B cell (primary cell): ENCODE results near the gene GALNT17. TPM values are rescaled to one million over a fixed set of nuclear protein-coding genes. Genes with fewer than 3 reads are reported as not detected.

Source experiments
- ATAC-seq: fragments of 200-7000 bp; cut with Tn5 transposase; one replicate; pipeline ENCODE4 v1.10.0; 2021; ENCODE audit warnings: low read depth, mild to moderate bottlenecking, moderate number of reproducible peaks, moderate library complexity
- CTCF ChIA-PET: fragments of 350-600 bp; sonication (Branson Sonifier 250); formaldehyde crosslinking; loops from one replicate; lab custom pipeline; 2021; ENCODE audit warnings: antibody characterized with exemption, inconsistent platforms; lab: Charles Lee
- POLR2A ChIA-PET: fragments of 350-600 bp; sonication (Branson Sonifier 250); formaldehyde crosslinking; loops from one replicate; lab custom pipeline; 2021; ENCODE audit warnings: antibody characterized with exemption; lab: Charles Lee
- DNase-seq: peaks from one replicate; pipeline ENCODE4 v3.0.0; 2013
- H2AFZ ChIP-seq: 2 replicates; pipeline ENCODE4 v1.6.1; 2012; ENCODE audit warnings: mild to moderate bottlenecking, low read depth, low read length; ENCODE audit not compliant: insufficient read depth, poor library complexity, severe bottlenecking
- H3K27ac ChIP-seq, 2 donors: 1 replicate in 1 of 2; 2 replicates in 1 of 2; pipeline ENCODE4 v1.5.1; 2012 to 2013; ENCODE audit warnings: low read length in 2 of 2, mild to moderate bottlenecking in 2 of 2, moderate library complexity in 1 of 2
- H3K27me3 ChIP-seq, 4 experiments: fragments of 200-600 bp in 1 of 4; sonication (generic) in 1 of 4; replicated peaks in 1 of 4; 1 replicate in 2 of 4; 2 replicates in 2 of 4; pipeline versions ENCODE4 v1.6.1 to v1.7.0; 2013 to 2016; ENCODE audit warnings: low read length in 3 of 4, mild to moderate bottlenecking in 2 of 4, mixed read lengths in 1 of 4, moderate library complexity in 1 of 4; ENCODE audit not compliant: insufficient read depth in 4 of 4, control insufficient read depth in 3 of 4; ENCODE audit errors: control extremely low read depth in 1 of 4
- H3K36me3 ChIP-seq, 2 experiments: replicated peaks in 1 of 2; 1 replicate in 1 of 2; 2 replicates in 1 of 2; pipeline versions ENCODE4 v1.6.1 to v1.7.1; 2013; ENCODE audit warnings: low read length in 1 of 2; ENCODE audit not compliant: insufficient read depth in 2 of 2, control insufficient read depth in 1 of 2; ENCODE audit errors: control extremely low read depth in 1 of 2, extremely low read depth in 1 of 2
- H3K4me1 ChIP-seq, 2 donors: fragments of 200-600 bp in 1 of 2; sonication (generic) in 1 of 2; 1 replicate in 1 of 2; 2 replicates in 1 of 2; pipeline versions ENCODE4 v1.5.1 to v1.6.1; 2013 to 2017; ENCODE audit warnings: low read length in 2 of 2; ENCODE audit not compliant: control insufficient read depth in 2 of 2, insufficient read depth in 2 of 2
- H3K4me2 ChIP-seq: replicated peaks from 2 replicates; pipeline ENCODE3; 2012; ENCODE audit warnings: mild to moderate bottlenecking, low read depth, low read length; ENCODE audit not compliant: poor library complexity, severe bottlenecking
- H3K4me3 ChIP-seq, 5 experiments: fragments of 200-600 bp in 1 of 5; sonication (generic) in 1 of 5; 1 replicate in 3 of 5; 2 replicates in 2 of 5; pipeline versions ENCODE4 v1.5.1 to v1.7.0; 2011 to 2016; ENCODE audit warnings: low read length in 4 of 5, mild to moderate bottlenecking in 4 of 5, low read depth in 2 of 5, control low read depth in 1 of 5, moderate library complexity in 1 of 5; ENCODE audit not compliant: insufficient read depth in 1 of 5; ENCODE audit errors: control extremely low read depth in 1 of 5, extremely low read depth in 1 of 5
- H3K79me2 ChIP-seq: fragments of 200-600 bp; sonication (generic); one replicate; pipeline ENCODE4 v1.6.0; 2016; ENCODE audit warnings: low read length; ENCODE audit not compliant: control insufficient read depth, insufficient read depth
- H3K9ac ChIP-seq: fragments of 200-600 bp; sonication (generic); 2 replicates; pipeline ENCODE4 v1.6.1; 2017; ENCODE audit warnings: mild to moderate bottlenecking, low read length, moderate library complexity
- H3K9me3 ChIP-seq, 3 donors: one replicate each; pipeline versions ENCODE4 v1.6.1 to v1.7.1; 2013; ENCODE audit warnings: low read length in 2 of 3; ENCODE audit not compliant: control insufficient read depth in 2 of 3, insufficient read depth in 1 of 3; ENCODE audit errors: control extremely low read depth in 1 of 3
- H4K20me1 ChIP-seq: 2 replicates; pipeline ENCODE4 v1.6.0; 2012; ENCODE audit warnings: mild to moderate bottlenecking, low read length; ENCODE audit not compliant: insufficient read depth, control insufficient read depth, poor library complexity, severe bottlenecking
- H3K27ac Mint-ChIP-seq: one replicate; pipeline ENCODE4 v1.8.0; 2021; ENCODE audit warnings: mixed read lengths
- H3K27me3 Mint-ChIP-seq: one replicate; pipeline ENCODE4 v1.8.0; 2021; ENCODE audit warnings: mixed read lengths
- H3K4me1 Mint-ChIP-seq: one replicate; pipeline ENCODE4 v1.8.0; 2021; ENCODE audit warnings: mixed read lengths
- H3K4me3 Mint-ChIP-seq: one replicate; pipeline ENCODE4 v1.8.0; 2021; ENCODE audit warnings: mixed read lengths
- H3K9me3 Mint-ChIP-seq: one replicate; pipeline ENCODE4 v1.8.0; 2022; ENCODE audit warnings: mixed read lengths; ENCODE audit not compliant: insufficient read depth
- CTCF ChIP-seq: fragments of 200-600 bp; IDR thresholded peaks from one replicate; pipeline ENCODE4 v1.8.0; 2022; ENCODE audit warnings: antibody characterized with exemption, mild to moderate bottlenecking
- EZH2 ChIP-seq: IDR thresholded peaks from 2 replicates; pipeline ENCODE4 v1.6.1; 2012; ENCODE audit warnings: borderline replicate concordance, low read depth, mild to moderate bottlenecking, moderate library complexity, low read length; ENCODE audit not compliant: insufficient read depth, poor library complexity, severe bottlenecking
- WGBS: methylation state at CpG from one replicate; pipeline ENCODE4 v1.1.5; 2013; ENCODE audit warnings: missing lambda C conversion rate; ENCODE audit not compliant: insufficient coverage; 5-methylcytosine and 5-hydroxymethylcytosine counted together
- intact Hi-C: fragments of 100-400 bp; cut with micrococcal nuclease; formaldehyde crosslinking; loops from one replicate; pipeline ENCODE4 v1.10.0; 2022
- polyA plus RNA-seq: library from polyadenylated mRNA; depleted of rRNA; stranded (reverse); fragments of >200 nt; gene quantifications from 2 replicates; pipeline ENCODE4 v1.2.3, GENCODE V29; 2012
- total RNA-seq, 2 donors: library from RNA; stranded (reverse); fragments of 120-200 nt in 1 of 2; gene quantifications; 1 replicate in 1 of 2; 2 replicates in 1 of 2; pipeline versions ENCODE4 v1.2.3 to v1.2.4, GENCODE V29; 2013 to 2022

The GALNT17 gene
- total and polyA plus RNA-seq, 2 donors (not counting 1 experiment from before 2014, with no cell fraction given), result not detected

DNA sequence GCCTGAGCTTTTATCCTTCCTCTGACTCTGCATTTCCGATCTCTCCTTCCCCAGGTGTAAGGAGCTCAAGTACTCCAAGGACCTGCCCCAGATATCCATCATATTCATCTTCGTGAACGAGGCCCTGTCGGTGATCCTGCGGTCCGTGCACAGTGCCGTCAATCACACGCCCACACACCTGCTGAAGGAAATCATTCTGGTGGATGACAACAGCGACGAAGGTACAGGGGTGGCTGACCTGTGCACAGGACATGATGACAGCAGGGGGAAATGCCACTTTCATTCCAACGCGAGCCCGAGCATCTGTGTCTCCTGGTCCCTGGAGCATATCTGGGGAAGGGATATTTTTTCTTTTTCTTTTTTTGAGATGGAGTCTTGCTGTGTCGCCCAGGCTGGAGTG lies 256.2 kb downstream of the GALNT17 start:
- H3K9ac ChIP-seq, result no peak overlapping the region
- ChIA-PET POLR2A (no interaction called here), CTCF (no interaction called here)
- Mint-ChIP-seq H3K27ac (no peak overlapping the region), H3K9me3 (peaks cover 4% of the 10 kb centered on the region), H3K4me1 (no peaks in the 10 kb centered on the region), H3K4me3 (no peak overlapping the region), H3K27me3 (no peaks in the 10 kb centered on the region)
- H3K79me2 ChIP-seq, result no peaks in the 10 kb centered on the region
- DNase-seq (no peak), ATAC-seq (no peak)
- H3K9me3 ChIP-seq, result peaks cover 0 to 30% (median 0%) of the 10 kb centered on the region in 3 donors
- no peak overlapping the region for H3K27ac ChIP-seq
- no peak overlapping the region for H3K4me3 ChIP-seq
- WGBS, result 95% methylated on average over 8 of the region's 14 CpGs
- no peaks in the 10 kb centered on the region for H3K36me3 ChIP-seq
- TF ChIP-seq CTCF (no peak), EZH2 (no peak)
- H4K20me1 ChIP-seq, result no peaks in the 10 kb centered on the region
- H3K27me3 ChIP-seq, result no peaks in the 10 kb centered on the region
- H3K4me2 ChIP-seq, result no peak overlapping the region
- H2AFZ ChIP-seq, result no peak overlapping the region
- intact Hi-C loops, result no loop called here
- no peaks in the 10 kb centered on the region for H3K4me1 ChIP-seq

GRCh38 chr7:71389976-71390375 lies 258.0 kb downstream of the GALNT17 start:
- Mint-ChIP-seq H3K4me3 (no peak overlapping the region), H3K27me3 (no peaks in the 10 kb centered on the region), H3K4me1 (no peaks in the 10 kb centered on the region), H3K27ac (no peak overlapping the region), H3K9me3 (peaks cover 2% of the 10 kb centered on the region)
- TF ChIP-seq CTCF (no peak), EZH2 (no peak)
- ChIA-PET CTCF (no interaction called here), POLR2A (no interaction called here)
- H3K4me2 ChIP-seq, result no peak overlapping the region
- H3K27me3 ChIP-seq, result no peaks in the 10 kb centered on the region
- no peaks in the 10 kb centered on the region for H3K4me1 ChIP-seq
- no peak overlapping the region for H3K27ac ChIP-seq
- 90% methylated on average over 2 of the region's 7 CpGs for whole genome bisulfite sequencing
- no peak overlapping the region for H3K4me3 ChIP-seq
- peaks cover 0 to 32% (median 0%) of the 10 kb centered on the region in 3 donors for H3K9me3 ChIP-seq
- no peak overlapping the region for H2AFZ ChIP-seq
- no peaks in the 10 kb centered on the region for H4K20me1 ChIP-seq
- intact Hi-C loops, result no loop called here
- H3K36me3 ChIP-seq, result no peaks in the 10 kb centered on the region
- ATAC-seq (no peak), DNase-seq (no peak)
- H3K9ac ChIP-seq, result no peak overlapping the region
- H3K79me2 ChIP-seq, result no peaks in the 10 kb centered on the region
